DMS153 (cell line): ENCODE data around the gene SEPHS1.
"Not testable (repeated sequence)": the region's sequence is repeated elsewhere in the genome, so short reads cannot be mapped to it uniquely, and the experiment has no call there.

Source experiments
- DNase-seq: peaks from one replicate; lab custom pipeline; 2025; lab: John Stamatoyannopoulos, UW

Gene SEPHS1

DNA sequence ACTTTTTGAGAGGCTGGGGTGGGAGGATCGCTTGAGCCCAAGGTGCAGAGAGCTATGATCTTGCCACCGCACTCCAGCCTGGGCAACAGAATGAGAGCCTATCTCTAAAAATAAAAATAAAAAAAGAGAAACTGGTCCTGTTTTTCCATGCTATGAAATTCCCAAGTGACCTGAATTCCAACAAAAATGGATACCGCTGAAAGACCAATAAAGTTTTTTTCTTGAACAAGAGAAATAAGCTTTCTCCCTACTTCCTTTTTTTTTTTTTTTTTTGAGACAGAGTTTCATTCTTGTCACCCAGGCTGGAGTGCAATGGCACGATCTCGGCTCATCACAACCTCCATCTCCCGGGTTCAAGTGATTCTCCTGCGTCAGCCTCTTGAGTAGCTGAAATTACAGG lies 12.5 kb upstream of the SEPHS1 start:
- no peak for DNase-seq

DNA sequence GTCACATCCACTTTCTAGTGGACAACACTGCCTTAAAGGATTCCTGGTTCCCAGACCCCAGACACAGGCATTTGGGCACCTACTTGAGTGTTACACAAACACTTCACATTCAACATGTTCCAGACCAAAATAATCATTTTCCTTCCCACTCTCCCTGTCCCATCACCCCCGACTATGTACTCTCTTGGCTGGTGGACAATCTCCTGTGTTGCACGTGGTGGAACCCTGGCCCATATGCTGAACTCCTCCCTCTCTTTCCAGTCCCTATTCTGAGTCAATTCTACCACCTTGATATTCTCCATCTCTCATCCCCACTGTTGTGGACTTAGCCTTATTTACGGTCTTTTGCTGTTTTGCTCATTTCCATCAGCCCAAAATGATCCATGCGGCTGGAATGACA lies 8.3 kb upstream of the SEPHS1 start:
- DNase-seq, result no peak

DNA sequence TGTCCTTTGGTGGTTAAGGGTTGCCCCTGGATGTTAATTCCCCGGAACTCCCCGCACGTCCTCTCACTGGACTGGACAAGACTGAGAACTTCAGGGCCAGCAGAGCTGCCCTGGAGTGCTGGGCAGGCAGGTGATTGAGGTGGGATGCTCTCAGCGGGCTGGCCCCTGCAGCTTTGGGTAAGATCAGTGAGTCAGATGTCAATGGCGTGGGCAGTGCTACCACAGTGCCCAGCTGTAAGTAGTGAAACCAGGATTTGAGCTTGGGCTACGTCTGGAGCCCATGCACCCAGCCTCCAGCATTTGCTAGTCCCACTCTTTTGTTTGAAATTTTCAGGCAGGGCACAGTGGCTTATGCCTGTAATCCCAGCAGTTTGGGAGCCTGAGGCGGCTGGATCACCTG lies 6.7 kb upstream of the SEPHS1 start:
- DNase-seq, result no peak

DNA sequence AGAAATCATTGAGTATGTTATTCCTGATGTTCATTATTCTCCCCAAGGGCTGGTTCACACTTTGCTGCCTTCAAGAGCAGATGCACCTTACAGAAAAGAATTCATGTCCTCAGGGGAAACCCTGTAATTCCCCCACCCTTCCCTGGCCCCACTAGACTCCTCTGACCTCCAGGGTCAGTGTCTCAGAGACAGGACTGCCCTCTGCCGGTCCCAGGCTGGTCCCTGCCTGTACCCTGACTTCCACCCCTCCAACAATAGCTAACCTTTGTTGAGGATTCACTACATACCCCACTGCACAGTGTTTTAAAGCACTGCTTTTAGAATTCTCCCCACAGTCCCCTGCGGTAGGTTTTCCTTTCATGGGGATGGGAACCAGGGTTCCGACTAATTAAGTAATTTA lies 4.4 kb upstream of the SEPHS1 start:
- DNase-seq, result no peak

DNA sequence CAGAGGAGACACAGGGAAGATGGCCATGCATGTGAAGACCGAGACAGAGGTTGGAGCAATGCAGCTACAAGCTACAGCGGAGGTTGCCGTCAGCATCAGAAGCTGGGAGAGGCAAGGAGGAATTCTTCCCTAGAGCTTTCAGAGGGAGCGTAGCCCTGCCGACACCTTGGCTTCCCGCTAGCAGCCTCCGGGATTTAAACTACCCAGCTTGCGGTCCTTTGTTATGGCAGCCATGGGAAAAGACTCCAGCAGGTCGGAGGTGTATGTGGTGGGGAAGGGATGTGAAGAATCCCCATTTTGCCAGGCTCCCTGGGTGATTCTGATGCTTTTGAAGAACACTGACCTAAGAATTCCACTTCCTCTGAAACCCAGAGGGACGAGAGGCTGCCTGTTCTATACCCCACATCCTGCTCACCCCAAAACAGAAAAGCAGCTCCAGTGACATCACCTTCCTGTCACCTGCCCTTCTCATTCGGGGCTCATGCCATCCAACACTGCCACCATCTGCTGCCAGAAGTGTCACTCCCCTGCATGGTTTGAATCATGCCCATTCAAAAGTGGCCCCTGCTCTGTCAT lies 3.3 kb upstream of the SEPHS1 start:
- DNase-seq, result no peak

DNA sequence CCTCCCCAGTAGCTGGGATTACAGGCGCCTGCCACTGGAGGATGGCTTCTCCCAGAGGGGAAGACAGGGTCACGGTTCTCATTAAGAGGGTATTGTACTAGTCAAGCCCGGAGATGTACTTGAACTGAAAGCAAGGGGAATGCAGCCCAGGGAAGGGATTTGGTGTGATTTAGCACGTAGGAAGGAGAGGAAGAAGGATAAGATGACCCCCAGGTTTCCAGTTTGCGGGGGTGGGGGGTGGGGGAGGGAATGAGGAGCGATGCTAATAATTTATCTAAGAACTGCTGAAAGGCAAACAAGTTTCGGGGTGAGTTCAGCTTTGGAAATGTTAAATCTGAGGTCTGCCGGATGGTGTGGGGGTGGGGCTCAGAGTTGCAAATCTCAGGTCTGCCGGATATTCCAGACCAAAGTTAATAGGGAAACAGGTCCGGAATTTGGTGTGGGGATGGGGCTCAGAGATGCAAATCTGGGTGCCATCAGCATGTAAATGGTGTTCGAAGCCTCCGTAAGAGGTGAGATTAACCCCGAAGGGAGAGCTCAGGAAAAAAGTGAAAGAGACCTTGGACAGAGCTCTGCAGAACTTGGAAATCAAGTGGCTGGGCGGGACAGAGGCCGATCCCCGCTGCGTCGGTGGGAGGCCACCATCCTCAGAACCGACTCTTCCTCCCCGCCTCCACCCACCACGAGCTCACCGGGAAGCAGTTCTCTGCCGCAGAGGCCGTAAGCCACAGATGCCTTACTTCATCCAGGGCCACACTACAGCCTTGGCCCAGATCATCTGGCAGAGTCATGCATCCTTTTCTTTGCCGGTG lies 1.6 kb upstream of the SEPHS1 start:
- no peak for DNase-seq

DNA sequence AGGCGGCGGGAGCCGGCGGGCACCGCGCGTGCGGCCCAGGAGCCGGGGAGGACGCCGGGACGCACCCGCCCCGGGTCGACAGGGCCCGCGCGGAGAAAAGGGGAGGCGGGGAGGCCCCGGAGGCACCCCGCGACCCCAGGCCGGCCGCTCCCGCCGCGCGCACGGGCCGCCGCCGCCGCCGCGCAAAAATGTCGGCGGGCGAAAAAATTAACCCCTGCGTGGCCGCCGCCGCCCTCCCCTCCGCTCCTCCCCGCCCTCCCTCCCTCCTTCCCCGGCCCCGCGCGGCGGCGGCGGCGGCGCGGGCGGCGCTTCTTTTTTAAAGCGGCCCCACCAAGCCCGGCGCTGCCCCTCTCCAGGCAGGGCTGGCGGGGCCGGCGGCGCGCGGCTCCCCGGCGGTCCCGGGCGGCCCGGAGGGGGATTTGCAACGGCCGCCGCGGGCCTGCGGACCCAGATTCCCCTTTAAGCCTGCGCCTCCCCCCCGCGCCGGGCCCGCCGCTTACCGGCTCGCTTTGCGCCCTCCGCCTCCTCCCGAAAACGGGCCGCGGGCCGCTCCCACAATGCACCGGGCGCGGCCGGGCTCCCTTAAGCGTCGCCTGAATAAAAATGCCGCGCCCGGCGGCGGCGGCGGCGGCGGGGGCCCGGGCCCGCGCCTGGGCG lies 465 bp downstream of the SEPHS1 start:
- DNase-seq, result peak; percentile 24

DNA sequence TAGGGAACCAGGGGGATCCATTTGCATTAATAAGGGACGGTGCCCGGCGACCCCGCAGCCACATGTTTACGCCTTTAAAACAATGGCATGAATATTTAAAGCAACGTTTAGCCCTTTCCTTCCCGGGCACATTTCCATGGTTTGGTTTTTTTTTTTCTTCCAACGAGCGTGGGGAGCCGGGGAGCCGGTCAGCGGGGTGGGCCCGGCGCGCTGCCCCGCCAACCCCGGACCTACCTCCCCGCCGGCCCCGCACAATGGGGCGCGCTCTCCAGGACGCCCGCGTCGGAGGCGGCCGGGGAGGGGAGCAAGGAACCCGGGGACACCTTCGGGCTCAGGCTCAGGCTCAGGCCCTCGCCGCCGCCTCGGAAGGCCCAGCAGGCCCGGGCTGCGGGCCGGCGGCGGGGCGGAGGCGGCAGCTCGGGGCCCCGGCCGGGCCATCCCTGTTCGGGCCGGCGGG lies 1.0 kb downstream of the SEPHS1 start:
- DNase-seq, result no peak

DNA sequence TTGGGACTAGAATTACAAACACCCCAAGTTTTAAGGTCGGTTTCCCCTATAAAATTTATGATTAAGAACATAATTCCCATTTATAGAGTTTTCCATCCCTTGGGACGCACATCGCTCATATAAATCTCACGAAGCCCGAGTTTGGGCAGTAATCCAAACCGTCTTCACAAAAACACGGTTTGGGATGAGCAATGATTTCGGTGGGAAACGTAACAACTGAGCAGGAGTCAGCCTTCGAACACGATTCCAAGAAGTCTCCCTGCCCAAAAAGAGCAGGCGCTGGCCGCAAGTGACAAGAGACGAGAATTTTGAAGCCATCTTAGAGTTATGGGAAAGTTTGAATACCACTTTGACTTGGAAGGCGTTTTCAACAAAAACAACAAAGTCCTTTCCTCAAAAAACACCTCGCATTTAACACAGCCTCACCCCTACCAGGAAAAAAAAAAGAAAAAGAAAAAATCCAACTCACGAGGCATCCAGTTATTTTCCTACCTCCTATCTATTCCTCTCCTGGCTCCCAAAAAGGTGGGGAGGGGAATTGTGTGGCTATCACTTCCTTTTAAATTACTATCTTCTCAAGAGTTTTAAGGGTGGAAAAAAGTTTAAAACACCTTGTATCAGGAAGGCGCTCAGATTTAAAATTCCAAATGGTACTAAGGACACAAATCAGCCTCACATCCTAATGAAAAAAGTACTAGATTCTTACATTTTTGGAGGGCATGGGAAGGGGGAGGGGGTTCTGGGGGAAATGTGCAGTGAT lies 1.6 kb downstream of the SEPHS1 start:
- DNase-seq, result no peak

DNA sequence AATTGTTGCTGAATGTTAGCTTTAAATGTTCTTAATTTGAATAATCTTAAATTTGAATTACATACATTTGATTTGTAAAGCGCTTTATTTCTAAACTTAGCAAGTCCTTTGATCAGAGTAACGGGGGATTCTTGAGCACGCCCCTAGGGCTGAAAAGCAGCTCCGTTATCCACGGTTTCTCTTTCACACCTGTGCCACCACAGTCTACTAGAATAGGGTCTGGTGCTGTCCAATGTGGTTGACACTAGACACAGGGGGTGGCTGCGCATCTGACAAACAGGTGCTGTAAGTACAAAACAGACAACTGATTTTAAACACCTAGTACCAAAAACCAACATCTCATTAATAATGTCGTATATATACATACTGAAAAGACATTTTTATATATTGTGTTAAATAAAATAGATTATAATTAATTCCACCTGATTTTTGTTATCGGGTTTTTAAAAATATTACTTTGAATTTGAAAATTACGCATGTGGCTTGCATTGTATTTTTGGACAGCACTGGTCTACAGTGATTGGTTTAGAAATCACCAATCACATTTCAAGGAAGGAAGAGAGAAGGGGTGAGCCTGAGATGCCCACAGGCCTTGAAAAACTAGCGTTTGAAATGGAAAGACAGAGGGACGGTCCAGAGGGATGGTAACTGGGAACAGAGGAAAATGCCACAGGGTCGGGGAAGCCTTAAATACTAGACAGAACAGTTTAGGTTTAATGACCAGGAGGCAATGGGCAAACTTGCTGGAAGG lies 7.3 kb downstream of the SEPHS1 start:
- DNase-seq, result no peak

DNA sequence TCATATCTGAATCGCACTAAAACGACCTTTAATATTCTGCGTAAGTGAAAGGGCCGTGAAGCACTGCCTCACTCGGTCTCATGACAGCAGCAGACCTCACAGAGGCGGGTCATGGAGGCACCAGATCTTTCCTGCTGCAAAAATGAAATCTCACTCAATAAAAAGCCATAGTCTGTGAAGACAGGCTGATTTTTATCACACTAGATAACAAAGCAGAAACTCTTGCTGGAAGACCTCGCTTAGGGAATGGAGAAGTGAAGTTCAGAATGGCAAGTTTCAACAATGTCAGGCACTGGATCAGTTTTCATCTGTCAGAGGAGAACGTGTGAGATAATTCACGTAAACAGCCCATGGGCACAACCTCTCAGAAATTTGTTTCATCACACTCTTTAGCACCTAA lies 8.0 kb downstream of the SEPHS1 start:
- DNase-seq, result no peak

DNA sequence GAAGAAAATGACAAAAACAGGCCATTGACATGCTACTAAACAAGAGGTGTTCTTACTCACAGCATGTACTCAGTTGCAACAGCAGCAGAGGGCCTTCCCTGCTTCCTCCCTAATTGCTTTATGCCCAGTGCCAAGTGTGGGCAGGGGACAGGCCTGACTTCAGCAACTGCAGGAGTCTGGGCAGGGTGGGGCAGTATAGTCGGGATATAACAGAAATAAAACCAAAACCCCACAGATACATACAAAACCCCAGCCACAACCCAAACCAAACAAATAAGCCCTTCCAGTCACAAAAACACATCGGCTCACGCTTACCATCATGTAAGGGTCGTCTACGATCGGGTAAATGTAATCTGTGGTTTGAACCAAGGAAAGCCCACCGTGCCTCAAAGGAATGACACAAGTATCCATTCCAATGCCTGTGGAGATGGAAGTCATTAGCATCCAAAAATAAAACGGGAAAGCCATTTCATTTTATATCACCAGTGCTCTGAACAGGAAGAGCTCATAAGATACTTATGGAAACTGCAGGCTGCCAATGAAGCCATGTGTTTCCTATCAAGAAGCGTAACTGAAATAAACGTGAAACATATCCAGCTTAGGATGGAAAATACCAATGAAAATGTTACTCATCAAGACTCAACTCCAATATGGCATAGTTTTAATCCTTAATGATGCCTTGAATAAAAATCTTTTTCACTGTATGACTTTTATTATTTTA lies 9.5 kb downstream of the SEPHS1 start:
- DNase-seq, result no peak

DNA sequence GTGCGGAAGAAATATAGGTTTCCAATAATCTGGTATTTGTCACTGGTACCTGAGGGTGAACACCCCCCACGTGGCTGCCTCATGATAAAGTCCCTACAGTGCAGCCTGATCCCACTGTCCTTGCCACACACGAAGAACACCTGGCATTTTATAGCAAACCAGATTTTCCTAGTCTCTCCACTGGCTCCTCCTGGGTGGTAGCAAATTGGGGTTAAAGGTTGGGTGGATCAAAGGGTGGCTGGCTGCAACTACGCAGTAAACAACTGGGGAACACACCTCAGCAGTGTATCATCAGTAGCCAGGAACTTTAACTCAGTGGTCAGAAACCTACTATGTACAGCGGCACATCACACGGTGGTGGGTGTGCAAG lies 10.3 kb downstream of the SEPHS1 start:
- DNase-seq, result no peak

DNA sequence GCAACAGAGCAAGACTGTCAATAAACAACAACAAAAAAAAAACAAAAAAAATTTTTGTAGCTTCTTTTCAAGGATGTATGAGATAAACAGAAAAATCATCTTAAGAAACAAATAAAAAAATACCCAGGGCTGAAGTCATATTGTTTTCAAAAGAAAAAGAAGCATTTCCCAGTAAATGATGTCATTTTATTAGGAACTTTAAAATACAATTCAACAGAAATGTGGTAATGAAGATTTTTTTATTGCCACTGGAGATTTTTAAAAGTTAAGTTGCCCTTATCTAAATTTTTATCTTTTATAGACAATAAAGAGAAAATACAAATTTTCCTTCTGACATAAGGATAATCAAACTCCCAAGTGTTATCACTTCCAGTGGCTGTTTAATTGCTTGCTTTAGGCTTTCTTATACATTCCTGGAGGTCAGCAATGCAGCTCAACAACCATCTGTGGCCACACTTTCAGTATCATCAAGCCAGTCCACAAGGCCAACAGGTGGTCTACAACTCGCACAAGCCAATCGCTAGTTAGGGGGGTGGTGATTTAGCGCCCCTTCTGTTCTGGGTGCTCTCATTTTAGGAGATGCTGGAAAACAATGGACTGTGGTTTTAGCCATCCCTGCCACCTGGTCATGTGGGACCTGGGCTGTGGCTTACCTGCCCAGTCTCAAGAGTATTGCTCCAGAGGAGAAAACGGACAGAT lies 10.8 kb downstream of the SEPHS1 start:
- no peak for DNase-seq

DNA sequence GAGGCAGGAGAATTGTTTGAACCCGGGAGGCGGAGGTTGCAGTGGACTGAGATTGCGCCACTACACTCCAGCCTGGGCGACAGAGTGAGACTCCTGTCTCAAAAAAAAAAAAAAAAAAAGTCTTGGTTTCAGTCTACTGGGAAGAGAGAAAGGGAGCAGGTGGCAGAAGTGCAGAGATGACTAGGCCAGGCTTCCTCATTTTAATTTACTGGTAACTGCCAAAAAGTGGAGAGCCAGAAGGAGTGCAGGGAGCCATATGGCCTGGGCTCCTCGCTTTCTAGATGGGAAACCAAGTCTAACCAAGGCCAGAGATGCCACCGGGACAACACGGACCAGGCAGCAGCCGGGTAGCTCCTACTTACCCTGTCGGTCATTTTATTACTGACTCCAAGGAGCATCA lies 12.2 kb downstream of the SEPHS1 start:
- DNase-seq, result no peak

DNA sequence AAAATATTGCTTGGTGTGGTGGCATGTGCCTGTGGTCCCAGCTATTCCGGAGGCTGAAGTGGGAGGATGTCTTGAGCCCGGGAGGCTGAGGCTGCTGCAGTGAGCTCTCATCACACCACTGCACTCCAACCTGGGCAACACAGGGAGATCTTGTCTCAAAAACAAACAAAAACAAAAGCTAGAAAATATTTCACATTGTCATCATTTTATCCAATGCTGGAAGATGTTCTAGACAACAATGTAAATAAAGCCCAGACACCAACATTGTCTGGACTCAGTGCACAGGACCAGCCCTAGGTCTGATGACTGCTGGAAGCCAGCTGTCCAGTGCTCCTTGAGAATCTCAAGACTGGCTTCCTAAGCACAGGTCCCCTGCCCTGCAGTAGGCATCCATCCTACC lies 13.5 kb downstream of the SEPHS1 start:
- no peak for DNase-seq

DNA sequence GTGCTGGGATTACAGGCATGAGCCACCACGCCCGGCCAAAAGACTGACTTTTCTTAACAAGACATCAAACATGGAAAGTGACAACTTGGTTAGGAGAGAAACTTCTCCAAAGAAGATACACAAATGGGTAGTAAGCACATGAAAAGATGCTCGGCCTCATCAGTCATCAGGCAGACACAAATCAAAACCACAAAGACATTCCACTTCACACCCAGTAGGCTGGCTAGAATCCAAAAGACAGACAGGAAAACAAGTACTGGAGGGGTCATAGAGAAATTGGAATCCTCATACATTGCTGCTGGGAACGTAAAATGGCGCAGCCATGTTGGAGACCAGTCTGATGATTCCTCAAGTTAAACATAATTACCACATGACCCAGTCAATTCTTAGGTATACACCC lies 16.4 kb downstream of the SEPHS1 start:
- no peak for DNase-seq

DNA sequence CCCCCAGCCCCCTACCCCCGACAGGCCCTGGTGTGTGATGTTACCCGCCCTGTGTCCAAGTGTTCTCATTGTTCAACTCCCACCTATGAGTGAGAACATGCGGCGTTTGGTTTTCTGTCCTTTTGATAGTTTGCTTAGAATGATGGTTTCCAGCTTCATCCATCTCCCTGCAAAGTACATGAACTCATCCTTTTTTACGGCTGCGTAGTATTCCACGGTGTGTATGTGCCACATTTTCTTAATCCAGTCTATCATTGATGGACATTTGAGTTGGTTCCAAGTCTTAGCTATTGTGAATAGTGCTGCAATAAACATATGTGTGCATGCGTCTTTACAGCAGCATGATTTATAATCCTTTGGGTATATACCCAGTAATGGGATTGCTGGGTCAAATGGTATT lies 17.1 kb downstream of the SEPHS1 start:
- DNase-seq, result not testable (repeated sequence)

DNA sequence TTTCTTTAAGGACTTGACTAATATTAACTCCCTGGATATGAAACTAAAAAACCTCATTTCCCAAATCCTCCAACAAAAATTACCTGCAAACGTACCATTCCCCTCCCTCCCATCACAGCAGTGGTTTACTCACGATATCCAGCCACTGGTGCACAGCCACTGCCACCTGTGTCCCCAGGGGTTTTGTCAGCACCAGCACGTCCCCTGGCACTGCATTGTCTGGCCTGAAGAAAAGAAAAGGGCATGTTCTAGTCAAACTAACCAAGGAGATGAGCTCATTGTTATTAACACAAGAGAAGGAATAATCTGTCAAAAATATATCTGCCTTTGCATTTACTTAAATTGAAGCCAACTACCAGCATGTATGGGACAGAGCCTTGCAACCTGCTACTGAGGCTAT lies 18.5 kb downstream of the SEPHS1 start:
- DNase-seq, result no peak

DNA sequence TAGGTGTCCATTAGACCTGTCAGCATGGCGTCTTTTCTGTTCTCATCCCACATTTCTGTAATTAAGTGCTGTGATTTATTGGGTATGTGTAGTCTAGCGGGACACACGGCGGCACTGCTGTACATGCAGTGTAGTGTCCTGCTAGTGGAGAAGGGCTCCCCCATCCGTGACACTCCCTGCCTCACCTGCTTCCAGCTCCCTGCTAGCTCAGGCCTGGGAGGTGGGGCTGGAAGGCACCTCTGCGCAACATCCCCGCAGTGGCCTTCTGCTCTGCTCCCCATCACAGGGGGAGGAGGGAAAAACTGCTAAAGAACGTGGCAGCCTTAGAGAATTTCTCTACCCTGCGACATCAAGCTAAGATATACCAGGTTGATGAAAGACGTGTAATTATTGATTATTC lies 19.5 kb downstream of the SEPHS1 start:
- DNase-seq, result no peak

DNA sequence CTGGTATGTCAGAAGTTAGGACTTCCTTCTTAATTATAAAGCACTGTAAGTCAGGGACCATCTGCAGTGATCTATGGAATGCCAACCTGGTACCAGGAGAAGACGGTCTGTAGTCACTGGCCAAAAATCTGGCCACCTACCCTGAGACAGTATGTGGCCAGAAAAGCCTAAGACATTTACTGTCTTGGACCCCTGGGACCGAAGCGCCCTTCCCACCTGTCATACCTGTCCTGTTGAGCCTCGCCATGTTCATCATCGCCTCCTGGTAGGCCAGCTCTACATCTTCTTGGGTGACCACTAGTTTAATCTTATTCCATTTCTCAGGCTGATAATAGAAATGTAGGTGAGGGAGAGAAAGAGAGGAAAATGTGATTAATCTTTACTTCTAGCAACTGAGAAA lies 20.0 kb downstream of the SEPHS1 start:
- no peak for DNase-seq
